RKO (cell line): Measurements from ENCODE around the gene TGM3.

Experiments used
- DNase-seq: peaks from one replicate; pipeline ENCODE4 v3.0.0-alpha.2; 2016; ENCODE audit warnings: low spot score

TGM3 gene

GRCh38 chr20:2285613-2286012, 10.2 kb upstream of the TGM3 start:
- DNase-seq, result no peak

GRCh38 chr20:2287504-2287903, 8.3 kb upstream of the TGM3 start:
- DNase-seq, result no peak

GRCh38 chr20:2289475-2289874, 6.3 kb upstream of the TGM3 start:
- DNase-seq, result no peak

- DNase-seq, result no peak
These were observed 5.3 kb upstream of the TGM3 start for GRCh38 chr20:2290486-2290885.

- DNase-seq, result no peak
These were observed 3.2 kb upstream of the TGM3 start for GRCh38 chr20:2292416-2293110.

- no peak for DNase-seq
These were observed 2.3 kb upstream of the TGM3 start for GRCh38 chr20:2293486-2293885.

GRCh38 chr20:2293971-2294370, 1.8 kb upstream of the TGM3 start:
- DNase-seq, result no peak

- DNase-seq, result no peak
These were observed 515 bp upstream of the TGM3 start for GRCh38 chr20:2295286-2295685.

- no peak for DNase-seq
These were observed 939 bp downstream of the TGM3 start for GRCh38 chr20:2296524-2297356.

- DNase-seq, result no peak
These were observed 1.5 kb downstream of the TGM3 start for GRCh38 chr20:2297357-2297728.

- no peak for DNase-seq
These were observed 2.3 kb downstream of the TGM3 start for GRCh38 chr20:2298116-2298515.

- no peak for DNase-seq
These were observed 2.9 kb downstream of the TGM3 start for GRCh38 chr20:2298701-2299100.

GRCh38 chr20:2299301-2299700, 3.5 kb downstream of the TGM3 start:
- no peak for DNase-seq

- DNase-seq, result no peak
These were observed 4.2 kb downstream of the TGM3 start for GRCh38 chr20:2300002-2300401.

GRCh38 chr20:2300420-2300819, 4.6 kb downstream of the TGM3 start:
- no peak for DNase-seq

- no peak for DNase-seq
These were observed 5.4 kb downstream of the TGM3 start for GRCh38 chr20:2301164-2301622.

GRCh38 chr20:2302384-2303060, 6.7 kb downstream of the TGM3 start:
- DNase-seq, result no peak

GRCh38 chr20:2303673-2304072, 7.9 kb downstream of the TGM3 start:
- DNase-seq, result no peak

GRCh38 chr20:2304180-2304579, 8.4 kb downstream of the TGM3 start:
- no peak for DNase-seq

- DNase-seq, result no peak
These were observed 9.2 kb downstream of the TGM3 start for GRCh38 chr20:2305029-2305428.

GRCh38 chr20:2305479-2305878, 9.7 kb downstream of the TGM3 start:
- DNase-seq, result no peak

- no peak for DNase-seq
These were observed 10.1 kb downstream of the TGM3 start for GRCh38 chr20:2305946-2306345.

GRCh38 chr20:2307136-2307535, 11.3 kb downstream of the TGM3 start:
- no peak for DNase-seq
